Activated CD8-positive, alpha-beta T cell treated with anti-CD3 and anti-CD28 coated beads for 36 hours (primary cell): ENCODE data around the gene MRPS9. TPM values are rescaled to one million over a fixed set of nuclear protein-coding genes. Genes with fewer than 3 reads are reported as not detected.

ENCODE experiments used
- ATAC-seq: fragments of 200-7000 bp; cut with Tn5 transposase; one replicate; pipeline ENCODE4 v1.10.0; 2021; ENCODE audit warnings: mild to moderate bottlenecking, moderate library complexity
- CTCF ChIA-PET: fragments of 350-600 bp; sonication (Branson Sonifier 250); formaldehyde crosslinking; loops from one replicate; lab custom pipeline; 2021; ENCODE audit warnings: antibody characterized with exemption; lab: Charles Lee
- POLR2A ChIA-PET: fragments of 350-600 bp; sonication (Branson Sonifier 250); formaldehyde crosslinking; loops from one replicate; lab custom pipeline; 2021; ENCODE audit warnings: antibody characterized with exemption; lab: Charles Lee
- DNase-seq: peaks from one replicate; pipeline ENCODE4 v3.0.0-alpha.2; 2020
- H3K27ac Mint-ChIP-seq: one replicate; pipeline ENCODE4 v1.8.0; 2021; ENCODE audit warnings: mild to moderate bottlenecking, mixed read lengths
- H3K27me3 Mint-ChIP-seq: one replicate; pipeline ENCODE4 v1.8.0; 2021; ENCODE audit warnings: mixed read lengths
- H3K36me3 Mint-ChIP-seq: one replicate; pipeline ENCODE4 v1.8.0; 2021; ENCODE audit warnings: low read depth, mixed read lengths
- H3K4me1 Mint-ChIP-seq: one replicate; pipeline ENCODE4 v1.8.0; 2021; ENCODE audit warnings: low read depth, mixed read lengths
- H3K4me3 Mint-ChIP-seq: one replicate; pipeline ENCODE4 v1.8.0; 2021; ENCODE audit warnings: mild to moderate bottlenecking, moderate library complexity, mixed read lengths
- H3K9me3 Mint-ChIP-seq: one replicate; pipeline ENCODE4 v1.8.0; 2021; ENCODE audit warnings: mixed read lengths
- intact Hi-C: fragments of 100-400 bp; cut with micrococcal nuclease; formaldehyde crosslinking; loops from one replicate; pipeline ENCODE4 v1.10.0; 2022
- total RNA-seq, 2 experiments: library from RNA; stranded (reverse); gene quantifications; one replicate each; pipeline ENCODE4 v1.2.3, GENCODE V29; 2021
- TF ChIP-seq, protein P1 (sequence below): fragments of 200-600 bp; IDR thresholded peaks from one replicate; pipeline ENCODE4 v1.8.0; 2022; ENCODE audit warnings: antibody characterized with exemption, mild to moderate bottlenecking

Gene MRPS9
- total RNA-seq, 2 experiments from 2014 or later = 45.1 to 46.9 TPM

DNA sequence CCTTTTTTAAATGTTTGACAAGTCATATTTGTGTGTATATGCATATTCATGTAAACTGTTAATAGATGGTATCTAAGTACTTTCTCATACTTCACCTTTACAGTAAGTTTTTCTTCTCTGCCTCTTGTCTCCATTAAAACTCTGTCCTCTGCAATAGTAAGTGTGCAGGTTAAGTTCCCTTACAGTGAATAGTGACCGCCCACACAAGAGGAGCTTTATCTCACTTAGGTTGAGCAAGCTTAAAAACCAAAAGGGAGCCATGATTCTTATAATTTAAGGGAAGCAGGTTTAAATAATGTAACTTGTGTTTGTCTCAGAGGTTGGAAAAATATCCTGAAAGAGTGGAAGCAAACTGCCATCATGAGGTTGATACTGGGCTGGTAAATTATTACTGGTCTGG, 61.3 kb downstream of the MRPS9 start:
- no peaks in the 10 kb centered on the region for H3K9me3 Mint-ChIP-seq
- peaks cover 29% of the 10 kb centered on the region for H3K36me3 Mint-ChIP-seq
- POLR2A ChIA-PET = no interaction called here
- no peaks in the 10 kb centered on the region for H3K27me3 Mint-ChIP-seq
- DNase-seq (no peak), ATAC-seq (no peak)
- H3K4me1 Mint-ChIP-seq = no peaks in the 10 kb centered on the region
- no peak overlapping the region for H3K4me3 Mint-ChIP-seq
- intact Hi-C loops = no loop called here
- CTCF ChIA-PET = interaction anchor here (3.5 kb wide), 1 partner anchor 15 kb away, joined by 27 read pairs; no protein-coding TSS in a partner anchor
- TF ChIP-seq, protein P1, sequence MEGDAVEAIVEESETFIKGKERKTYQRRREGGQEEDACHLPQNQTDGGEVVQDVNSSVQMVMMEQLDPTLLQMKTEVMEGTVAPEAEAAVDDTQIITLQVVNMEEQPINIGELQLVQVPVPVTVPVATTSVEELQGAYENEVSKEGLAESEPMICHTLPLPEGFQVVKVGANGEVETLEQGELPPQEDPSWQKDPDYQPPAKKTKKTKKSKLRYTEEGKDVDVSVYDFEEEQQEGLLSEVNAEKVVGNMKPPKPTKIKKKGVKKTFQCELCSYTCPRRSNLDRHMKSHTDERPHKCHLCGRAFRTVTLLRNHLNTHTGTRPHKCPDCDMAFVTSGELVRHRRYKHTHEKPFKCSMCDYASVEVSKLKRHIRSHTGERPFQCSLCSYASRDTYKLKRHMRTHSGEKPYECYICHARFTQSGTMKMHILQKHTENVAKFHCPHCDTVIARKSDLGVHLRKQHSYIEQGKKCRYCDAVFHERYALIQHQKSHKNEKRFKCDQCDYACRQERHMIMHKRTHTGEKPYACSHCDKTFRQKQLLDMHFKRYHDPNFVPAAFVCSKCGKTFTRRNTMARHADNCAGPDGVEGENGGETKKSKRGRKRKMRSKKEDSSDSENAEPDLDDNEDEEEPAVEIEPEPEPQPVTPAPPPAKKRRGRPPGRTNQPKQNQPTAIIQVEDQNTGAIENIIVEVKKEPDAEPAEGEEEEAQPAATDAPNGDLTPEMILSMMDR = no peak
- no peak overlapping the region for H3K27ac Mint-ChIP-seq

DNA sequence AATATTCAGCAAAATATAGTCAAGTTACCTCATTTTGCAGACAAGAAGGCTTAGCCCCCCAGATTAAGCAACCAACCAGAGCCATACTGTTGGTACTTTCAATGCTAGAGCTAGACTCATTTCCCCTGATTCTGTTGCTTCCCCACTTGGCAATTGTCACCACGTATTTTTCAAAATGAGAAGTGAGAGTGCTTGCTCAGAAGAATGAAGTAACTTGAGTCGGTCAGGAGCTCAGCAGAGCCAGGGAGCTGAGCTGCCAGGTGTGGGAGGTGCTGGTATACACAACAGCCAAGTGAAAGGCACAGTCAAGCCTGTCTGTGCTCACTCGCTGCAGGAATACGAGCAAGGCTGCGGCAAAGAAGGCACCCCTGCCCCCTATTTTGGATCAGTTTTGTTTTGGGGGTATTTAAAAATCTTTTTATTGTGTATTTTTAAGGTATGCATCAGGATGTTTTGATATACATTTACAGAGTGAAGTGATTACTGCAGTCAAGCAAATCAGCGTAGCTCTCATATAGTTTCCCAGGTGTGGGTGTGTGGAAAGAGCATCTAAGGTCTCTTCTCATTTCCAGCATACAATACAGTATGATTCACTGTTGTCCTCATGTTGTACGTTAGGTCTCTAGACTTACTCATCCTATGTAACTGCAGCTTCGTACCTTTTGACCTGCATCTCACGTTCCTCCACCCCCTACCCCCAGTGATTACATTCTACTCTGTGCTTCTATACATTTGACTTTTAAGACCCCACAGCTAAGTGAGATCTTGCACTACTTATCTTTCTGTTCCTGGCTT, 62.4 kb downstream of the MRPS9 start:
- POLR2A ChIA-PET = no interaction called here
- no peak overlapping the region for H3K4me3 Mint-ChIP-seq
- TF ChIP-seq, protein P1 = no peak
- H3K27me3 Mint-ChIP-seq = no peaks in the 10 kb centered on the region
- H3K27ac Mint-ChIP-seq = no peak overlapping the region
- CTCF ChIA-PET = interaction anchor here (0.8 to 3.5 kb wide), 2 partner anchors 14 to 136 kb away, joined by 3 to 27 read pairs; no protein-coding TSS in a partner anchor
- no peaks in the 10 kb centered on the region for H3K9me3 Mint-ChIP-seq
- peaks cover 29% of the 10 kb centered on the region for H3K36me3 Mint-ChIP-seq
- ATAC-seq (no peak), DNase-seq (no peak)
- no peaks in the 10 kb centered on the region for H3K4me1 Mint-ChIP-seq
- intact Hi-C loops = no loop called here

GRCh38 chr2:105102001-105102400, 64.1 kb downstream of the MRPS9 start:
- TF ChIP-seq, protein P1 = no peak
- CTCF ChIA-PET = interaction anchor here (1.4 kb wide), 2 partner anchors 13 to 134 kb away, joined by 3 to 4 read pairs; no protein-coding TSS in a partner anchor
- intact Hi-C loops = no loop called here
- Mint-ChIP-seq H3K27me3 (no peaks in the 10 kb centered on the region), H3K36me3 (peaks cover 24% of the 10 kb centered on the region), H3K4me1 (no peaks in the 10 kb centered on the region), H3K4me3 (no peak overlapping the region), H3K27ac (no peak overlapping the region), H3K9me3 (no peaks in the 10 kb centered on the region)
- no peak for DNase-seq
- POLR2A ChIA-PET = interaction anchor here (0.8 kb wide), 1 partner anchor 9 kb away, joined by 3 read pairs; no protein-coding TSS in a partner anchor
- no peak for ATAC-seq

DNA sequence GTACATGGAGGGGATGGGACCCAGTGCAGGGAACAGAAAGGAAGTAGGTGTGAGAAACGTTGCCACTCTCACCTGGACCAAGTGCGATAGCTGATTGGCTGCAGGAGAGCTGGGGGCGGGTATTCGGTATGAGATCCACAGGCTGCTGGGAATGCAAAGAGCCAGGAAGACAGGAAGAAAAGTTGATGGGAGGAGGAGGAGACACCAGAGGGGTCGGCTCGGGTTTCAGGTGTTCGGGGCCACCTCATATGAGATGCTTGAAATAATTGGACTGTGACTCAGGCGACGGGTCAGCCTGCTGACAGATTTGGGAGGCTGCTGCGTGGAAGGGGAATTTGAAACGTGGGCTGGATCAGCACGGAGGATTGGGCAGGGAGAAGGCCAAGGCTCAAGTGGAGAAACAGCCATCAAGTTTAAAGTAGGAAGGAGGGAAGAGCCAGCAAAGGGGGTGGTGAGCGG, 65.1 kb downstream of the MRPS9 start:
- H3K27me3 Mint-ChIP-seq = no peaks in the 10 kb centered on the region
- H3K9me3 Mint-ChIP-seq = no peaks in the 10 kb centered on the region
- POLR2A ChIA-PET = interaction anchor here (0.8 kb wide), 1 partner anchor 10 kb away, joined by 3 read pairs; no protein-coding TSS in a partner anchor
- TF ChIP-seq, protein P1 = no peak
- no peak for DNase-seq
- no peak for ATAC-seq
- no peak overlapping the region for H3K27ac Mint-ChIP-seq
- H3K36me3 Mint-ChIP-seq = peaks cover 19% of the 10 kb centered on the region
- H3K4me3 Mint-ChIP-seq = no peak overlapping the region
- CTCF ChIA-PET = interaction anchor here (0.5 to 1.7 kb wide), 4 partner anchors 11 to 135 kb away, joined by 3 to 11 read pairs (median 4); no protein-coding TSS in a partner anchor
- H3K4me1 Mint-ChIP-seq = no peaks in the 10 kb centered on the region
- intact Hi-C loops = no loop called here

DNA sequence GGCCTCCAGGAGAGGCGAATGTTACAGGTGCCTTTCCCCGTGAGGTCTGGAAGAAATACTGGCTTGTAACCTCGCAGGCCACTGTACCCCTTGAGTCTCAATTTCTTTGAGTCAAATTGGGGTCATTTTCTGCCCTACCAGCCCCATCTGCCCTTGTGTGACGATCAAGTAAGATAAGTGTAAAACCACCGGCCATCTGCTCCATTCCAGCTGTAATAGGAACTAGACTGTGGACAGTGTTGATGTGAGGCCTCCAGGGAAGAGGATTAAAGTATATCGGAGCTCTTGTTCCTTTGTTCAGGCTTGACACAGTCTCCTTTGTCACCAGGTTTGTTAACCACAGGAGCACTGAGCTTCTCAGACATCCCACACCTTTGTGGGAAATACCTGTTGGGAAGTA, 65.6 kb downstream of the MRPS9 start:
- H3K27me3 Mint-ChIP-seq = no peaks in the 10 kb centered on the region
- CTCF ChIA-PET = interaction anchor here (0.5 to 1.7 kb wide), 2 partner anchors 11 to 134 kb away, joined by 3 to 11 read pairs; no protein-coding TSS in a partner anchor
- peaks cover 17% of the 10 kb centered on the region for H3K36me3 Mint-ChIP-seq
- intact Hi-C loops = no loop called here
- H3K27ac Mint-ChIP-seq = no peak overlapping the region
- ATAC-seq (no peak), DNase-seq (no peak)
- no peaks in the 10 kb centered on the region for H3K4me1 Mint-ChIP-seq
- TF ChIP-seq, protein P1 = no peak
- H3K9me3 Mint-ChIP-seq = no peaks in the 10 kb centered on the region
- H3K4me3 Mint-ChIP-seq = no peak overlapping the region
- POLR2A ChIA-PET = no interaction called here
